C4-2B (cell line): Measurements from ENCODE around the gene CUL7.

ENCODE experiments used
- H3K27ac ChIP-seq: fragments of 450-650 bp; 2 replicates; pipeline ENCODE4 v1.5.1; 2017
- CTCF ChIP-seq: fragments of 450-650 bp; conservative IDR thresholded peaks from 2 replicates; pipeline ENCODE4 v1.5.1; 2017; ENCODE audit warnings: mild to moderate bottlenecking
- ZFX ChIP-seq: fragments of 450-650 bp; IDR thresholded peaks from 2 replicates; pipeline ENCODE4 v1.6.1; 2017

CUL7 gene

GRCh38 chr6:43016176-43016942, 37.3 kb downstream of the CUL7 start:
- TF ChIP-seq CTCF: no peak
- no peak for TF ChIP-seq ZFX
- no peak overlapping the region for H3K27ac ChIP-seq

- peak overlapping the region; percentile 83 for H3K27ac ChIP-seq
These were observed 39.2 kb downstream of the CUL7 start for GRCh38 chr6:43014434-43014909.

GRCh38 chr6:43013843-43014433, 39.7 kb downstream of the CUL7 start, which contains the start of the genes KLHDC3 and MEA1:
Gene KLHDC3, plus strand, starts transcription at chr6:43014249. Its CDS starts 2,944 bp downstream, at chr6:43017193.
Gene MEA1, minus strand, starts transcription at chr6:43013946. Its CDS starts 133 bp downstream, at chr6:43013813.
- TF ChIP-seq ZFX (peak; percentile 14; the same call in 1 of the 2 replicates), CTCF (no peak)
- H3K27ac ChIP-seq: peak within 1 kb of the TSS; percentile 83

More at GRCh38 chr6:43014434-43014909, 39.2 kb downstream of the CUL7 start:
- no peak for TF ChIP-seq CTCF
- no peak for TF ChIP-seq ZFX

GRCh38 chr6:43013097-43013842, 40.4 kb downstream of the CUL7 start:
- peak overlapping the region; percentile 83 for H3K27ac ChIP-seq
- TF ChIP-seq CTCF (no peak), ZFX (0 out of 2 replicates have a peak, but pooled peaks have one; percentile 30)

- H3K27ac ChIP-seq: no peak overlapping the region
These were observed 41.3 kb downstream of the CUL7 start for GRCh38 chr6:43012364-43012763.

GRCh38 chr6:43011207-43011606, 42.4 kb downstream of the CUL7 start:
- no peak overlapping the region for H3K27ac ChIP-seq
- TF ChIP-seq CTCF (no peak), ZFX (no peak)

More at GRCh38 chr6:43012364-43012763, 41.3 kb downstream of the CUL7 start:
- no peak for TF ChIP-seq ZFX
- no peak for TF ChIP-seq CTCF
